Measurements from ENCODE around the gene PCDH8.

The PCDH8 gene

DNA sequence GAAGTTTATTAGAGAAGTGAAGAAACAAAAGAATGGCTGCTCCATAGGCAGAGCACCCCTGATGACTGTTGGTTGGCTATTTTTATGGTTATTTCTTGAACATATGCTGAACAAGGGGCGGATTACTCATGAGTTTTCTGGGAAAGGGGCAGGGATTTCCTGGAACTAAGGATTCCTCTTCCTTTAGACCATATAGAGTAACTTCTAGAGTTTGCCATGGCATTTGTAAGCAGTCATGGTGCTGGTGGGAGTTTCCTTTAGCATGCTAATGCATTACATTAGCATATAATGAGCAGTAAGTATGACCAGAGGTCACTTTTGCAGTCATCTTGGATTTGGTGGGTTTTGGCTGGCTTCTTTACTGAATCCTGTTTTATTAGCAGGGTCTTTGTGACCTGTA is 38.7 kb upstream of the PCDH8 start:
- Histone ChIP-seq H3K36me3 (replicated peaks) (no peaks in the 10 kb centered on the region), H3K27me3 (replicated peaks) (no peaks in the 10 kb centered on the region), H3K4me3 (ENCODE audit: low read depth, low read length) (no peak overlapping the region), H3K27ac (no peak overlapping the region)
- no peak for DNase-seq
- in situ Hi-C loops (cut with HindIII; ENCODE audit: low pct_ligation_motif_present, low sequenced_read_pairs): no loop called here
- TF ChIP-seq, protein P1, sequence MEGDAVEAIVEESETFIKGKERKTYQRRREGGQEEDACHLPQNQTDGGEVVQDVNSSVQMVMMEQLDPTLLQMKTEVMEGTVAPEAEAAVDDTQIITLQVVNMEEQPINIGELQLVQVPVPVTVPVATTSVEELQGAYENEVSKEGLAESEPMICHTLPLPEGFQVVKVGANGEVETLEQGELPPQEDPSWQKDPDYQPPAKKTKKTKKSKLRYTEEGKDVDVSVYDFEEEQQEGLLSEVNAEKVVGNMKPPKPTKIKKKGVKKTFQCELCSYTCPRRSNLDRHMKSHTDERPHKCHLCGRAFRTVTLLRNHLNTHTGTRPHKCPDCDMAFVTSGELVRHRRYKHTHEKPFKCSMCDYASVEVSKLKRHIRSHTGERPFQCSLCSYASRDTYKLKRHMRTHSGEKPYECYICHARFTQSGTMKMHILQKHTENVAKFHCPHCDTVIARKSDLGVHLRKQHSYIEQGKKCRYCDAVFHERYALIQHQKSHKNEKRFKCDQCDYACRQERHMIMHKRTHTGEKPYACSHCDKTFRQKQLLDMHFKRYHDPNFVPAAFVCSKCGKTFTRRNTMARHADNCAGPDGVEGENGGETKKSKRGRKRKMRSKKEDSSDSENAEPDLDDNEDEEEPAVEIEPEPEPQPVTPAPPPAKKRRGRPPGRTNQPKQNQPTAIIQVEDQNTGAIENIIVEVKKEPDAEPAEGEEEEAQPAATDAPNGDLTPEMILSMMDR (IDR thresholded peaks at IDR 0.05; ENCODE audit: low read depth, low read length, missing control alignments): no peak

DNA sequence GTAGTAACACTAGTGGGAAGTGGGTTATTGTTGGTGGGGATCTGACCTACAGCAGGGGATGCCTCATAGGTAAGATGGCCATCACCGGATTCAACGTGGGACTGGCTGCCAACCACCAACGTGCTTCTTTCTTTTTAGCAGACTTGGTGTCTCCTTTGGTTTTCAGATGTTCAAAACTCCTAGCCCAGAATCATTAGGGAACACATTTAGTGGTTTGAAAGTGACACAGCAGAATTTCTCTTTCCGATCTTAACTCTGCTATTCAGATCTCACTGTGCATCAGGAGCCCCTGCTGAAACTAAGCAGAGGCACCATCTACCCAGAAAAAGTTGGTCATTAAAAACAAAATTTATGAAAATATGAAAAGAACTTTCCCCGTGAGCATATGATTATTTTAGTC is 36.7 kb upstream of the PCDH8 start:
- Histone ChIP-seq H3K4me3 (ENCODE audit: low read depth, low read length) (no peak overlapping the region), H3K36me3 (replicated peaks) (no peaks in the 10 kb centered on the region), H3K27ac (no peak overlapping the region), H3K27me3 (replicated peaks) (no peaks in the 10 kb centered on the region)
- in situ Hi-C loops (cut with HindIII; ENCODE audit: low pct_ligation_motif_present, low sequenced_read_pairs): no loop called here
- TF ChIP-seq, protein P1 (IDR thresholded peaks at IDR 0.05; ENCODE audit: low read depth, low read length, missing control alignments): no peak
- no peak for DNase-seq

DNA sequence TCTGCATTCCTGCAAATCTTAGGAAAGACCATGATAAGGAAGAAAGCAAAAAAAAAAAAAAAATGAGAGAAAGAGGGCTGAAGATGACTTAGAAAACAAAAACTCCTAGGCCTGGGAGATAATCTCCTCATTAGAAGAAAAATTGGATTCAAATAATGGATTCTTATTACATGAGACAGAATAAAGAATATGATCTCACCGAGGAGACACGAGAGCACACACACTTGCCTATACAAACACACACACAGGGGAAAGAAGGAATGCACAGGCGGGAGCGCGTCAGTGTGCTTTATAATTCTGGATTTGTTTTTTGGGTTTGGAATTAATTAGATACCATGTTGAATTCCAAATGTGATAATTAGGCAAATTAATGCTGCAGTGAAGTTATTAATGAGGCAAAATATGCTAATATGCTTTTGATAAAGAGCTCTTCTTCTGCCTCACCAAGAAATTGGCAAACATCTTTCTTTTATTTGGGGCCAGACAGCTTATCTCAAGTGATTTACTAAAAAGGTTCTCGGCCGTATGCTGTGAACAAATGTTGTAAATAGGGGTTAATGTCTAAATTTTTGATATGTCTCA is 36.1 kb upstream of the PCDH8 start:
- H3K4me3 ChIP-seq (ENCODE audit: low read depth, low read length): no peak overlapping the region
- no peaks in the 10 kb centered on the region for H3K27me3 ChIP-seq (replicated peaks)
- no peak for DNase-seq
- TF ChIP-seq, protein P1 (IDR thresholded peaks at IDR 0.05; ENCODE audit: low read depth, low read length, missing control alignments): no peak
- no peaks in the 10 kb centered on the region for H3K36me3 ChIP-seq (replicated peaks)
- in situ Hi-C loops (cut with HindIII; ENCODE audit: low pct_ligation_motif_present, low sequenced_read_pairs): no loop called here
- H3K27ac ChIP-seq: no peak overlapping the region

DNA sequence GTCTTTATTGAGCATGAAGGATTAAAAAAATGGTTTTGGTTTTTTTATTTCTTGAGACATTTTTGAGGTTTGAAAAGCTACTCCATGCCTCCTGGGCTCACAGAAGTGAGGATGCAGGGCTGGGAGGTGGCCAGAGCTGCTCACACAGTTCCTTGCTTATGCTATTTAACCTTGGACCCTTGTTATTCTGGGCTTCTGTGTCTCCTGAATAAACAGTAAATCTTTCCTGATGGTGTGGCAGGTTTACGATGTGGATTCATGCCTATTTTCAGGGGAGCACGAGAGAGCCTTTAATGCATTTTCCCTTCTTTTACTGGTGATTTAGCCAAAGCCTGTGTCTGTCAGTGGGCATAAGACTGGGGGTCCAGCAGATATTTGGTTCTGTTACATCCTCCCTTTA is 34.3 kb upstream of the PCDH8 start:
- no peaks in the 10 kb centered on the region for H3K36me3 ChIP-seq (replicated peaks)
- TF ChIP-seq, protein P1 (IDR thresholded peaks at IDR 0.05; ENCODE audit: low read depth, low read length, missing control alignments): no peak
- no peak overlapping the region for H3K27ac ChIP-seq
- no peaks in the 10 kb centered on the region for H3K27me3 ChIP-seq (replicated peaks)
- H3K4me3 ChIP-seq (ENCODE audit: low read depth, low read length): no peak overlapping the region
- no peak for DNase-seq
- in situ Hi-C loops (cut with HindIII; ENCODE audit: low pct_ligation_motif_present, low sequenced_read_pairs): no loop called here

DNA sequence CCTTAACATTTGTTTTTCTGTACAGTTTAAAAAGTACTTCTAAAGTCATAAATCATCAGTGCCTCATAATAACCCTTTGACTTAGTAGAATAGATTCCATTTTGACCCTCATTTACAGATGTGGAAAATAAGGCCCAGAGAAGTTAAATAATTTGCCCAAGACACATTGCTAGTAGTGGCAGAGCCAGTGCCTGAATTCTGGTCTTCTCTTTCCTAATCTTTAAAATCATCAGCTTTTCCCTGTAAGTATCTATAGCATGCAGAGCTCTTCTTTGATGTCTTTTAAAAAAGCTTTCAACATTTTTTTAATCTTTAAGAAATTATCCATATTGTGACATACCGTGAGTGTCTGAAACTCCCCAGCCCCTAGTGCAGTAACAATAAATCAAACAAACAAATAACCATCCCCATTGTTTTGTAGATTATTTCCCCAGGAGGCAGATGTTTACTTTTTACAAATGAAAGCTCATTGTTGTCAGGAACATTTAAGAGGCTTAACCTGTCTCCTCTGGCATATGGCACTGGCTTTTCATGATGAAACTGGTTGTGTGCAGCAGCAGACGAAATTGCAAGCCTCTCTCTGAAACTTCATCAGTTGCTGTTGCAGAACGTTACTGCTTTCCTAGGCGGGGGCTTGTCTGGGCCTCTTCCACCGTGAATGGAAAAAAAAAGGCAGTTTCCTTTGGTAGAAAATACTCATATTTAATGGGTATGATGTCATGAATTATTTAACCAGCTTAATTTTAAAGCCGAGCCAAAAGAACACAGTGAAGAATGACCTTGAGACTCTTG is 31.7 kb upstream of the PCDH8 start:
- Histone ChIP-seq H3K36me3 (replicated peaks) (no peaks in the 10 kb centered on the region), H3K27me3 (replicated peaks) (no peaks in the 10 kb centered on the region), H3K27ac (no peak overlapping the region), H3K4me3 (ENCODE audit: low read depth, low read length) (no peak overlapping the region)
- in situ Hi-C loops (cut with HindIII; ENCODE audit: low pct_ligation_motif_present, low sequenced_read_pairs): no loop called here
- TF ChIP-seq, protein P1 (IDR thresholded peaks at IDR 0.05; ENCODE audit: low read depth, low read length, missing control alignments): no peak
- DNase-seq: no peak

All from brain microvascular endothelial cell (primary cell).